GM23338 (cell line): Measurements from ENCODE around the gene XIRP2. TPM values are rescaled to one million over a fixed set of nuclear protein-coding genes. Genes with fewer than 3 reads are reported as not detected.

Source experiments
- ATAC-seq: fragments of 200-7000 bp; cut with Tn5 transposase; 3 replicates; pipeline ENCODE4 v1.9.1; 2020
- DNase-seq: peaks from one replicate; pipeline ENCODE4 v3.0.0-alpha.2; 2015; ENCODE audit warnings: low spot score
- H2AFZ ChIP-seq: fragments of 200-600 bp; sonication (generic); 2 replicates; pipeline ENCODE4 v1.8.0; 2016; ENCODE audit warnings: antibody characterized with exemption, mild to moderate bottlenecking, moderate library complexity
- H3F3A ChIP-seq: fragments of 200-600 bp; sonication (generic); replicated peaks from 2 replicates; pipeline ENCODE4 v1.8.0; 2017; ENCODE audit warnings: antibody characterized with exemption, mixed run types, low read depth
- H3K27ac ChIP-seq: fragments of 200-600 bp; sonication (generic); 2 replicates; pipeline ENCODE4 v1.6.1; 2016; ENCODE audit warnings: low read depth
- H3K27me3 ChIP-seq: fragments of 200-600 bp; sonication (generic); 2 replicates; pipeline ENCODE4 v1.8.0; 2016; ENCODE audit warnings: mild to moderate bottlenecking, mixed run types, moderate library complexity; ENCODE audit not compliant: insufficient read depth
- H3K36me3 ChIP-seq: fragments of 200-600 bp; sonication (generic); 2 replicates; pipeline ENCODE4 v1.8.0; 2016; ENCODE audit warnings: mild to moderate bottlenecking; ENCODE audit not compliant: insufficient read depth
- H3K4me1 ChIP-seq: fragments of 200-600 bp; sonication (generic); 2 replicates; pipeline ENCODE4 v1.8.0; 2016; ENCODE audit warnings: mild to moderate bottlenecking, moderate library complexity; ENCODE audit not compliant: insufficient read depth
- H3K4me2 ChIP-seq: fragments of 200-600 bp; sonication (generic); 2 replicates; pipeline ENCODE4 v1.7.1; 2017; ENCODE audit warnings: mixed run types
- H3K4me3 ChIP-seq: fragments of 200-600 bp; sonication (generic); 2 replicates; pipeline ENCODE4 v1.6.1; 2016; ENCODE audit warnings: mixed run types
- H3K79me2 ChIP-seq: fragments of 200-600 bp; sonication (generic); replicated peaks from 2 replicates; pipeline ENCODE4 v1.8.0; 2017; ENCODE audit warnings: mild to moderate bottlenecking; ENCODE audit not compliant: insufficient read depth
- H3K9me2 ChIP-seq: fragments of 200-600 bp; sonication (generic); 2 replicates; pipeline ENCODE4 v1.8.0; 2017; ENCODE audit not compliant: insufficient read depth
- H4K20me1 ChIP-seq: fragments of 200-600 bp; sonication (generic); replicated peaks from 2 replicates; pipeline ENCODE4 v1.8.0; 2017; ENCODE audit warnings: mild to moderate bottlenecking; ENCODE audit not compliant: insufficient read depth
- H3K27ac Mint-ChIP-seq: 2 replicates; pipeline ENCODE4 v1.8.0; 2020; ENCODE audit warnings: inconsistent platforms, mild to moderate bottlenecking, moderate library complexity, mixed read lengths
- H3K27me3 Mint-ChIP-seq: 3 replicates; pipeline ENCODE4 v1.8.0; 2022; ENCODE audit warnings: low read depth, mild to moderate bottlenecking, moderate library complexity, mixed read lengths, inconsistent platforms; ENCODE audit not compliant: insufficient read depth, poor library complexity
- H3K36me3 Mint-ChIP-seq: 3 replicates; pipeline ENCODE4 v1.8.0; 2021; ENCODE audit warnings: low read depth, mild to moderate bottlenecking, inconsistent platforms, moderate library complexity, mixed read lengths
- H3K4me1 Mint-ChIP-seq: 3 replicates; pipeline ENCODE4 v1.8.0; 2020; ENCODE audit warnings: mild to moderate bottlenecking, inconsistent platforms, mixed read lengths
- H3K4me3 Mint-ChIP-seq: 3 replicates; pipeline ENCODE4 v1.8.0; 2021; ENCODE audit warnings: moderate library complexity, mild to moderate bottlenecking, inconsistent platforms, mixed read lengths
- H3K9me3 Mint-ChIP-seq: 3 replicates; pipeline ENCODE4 v1.8.0; 2020; ENCODE audit warnings: moderate library complexity, mild to moderate bottlenecking, inconsistent platforms, mixed read lengths
- CREB1 ChIP-seq: fragments of 250-450 bp; sonication (Bioruptor Pico); IDR thresholded peaks from 2 replicates; pipeline ENCODE4 v1.5.0; 2020; ENCODE audit warnings: low read depth, mild to moderate bottlenecking, moderate library complexity
- EZH2 ChIP-seq: fragments of 200-600 bp; sonication (generic); IDR thresholded peaks from one replicate; pipeline ENCODE4 v1.8.0; 2017; ENCODE audit warnings: antibody characterized with exemption, mild to moderate bottlenecking, low read depth; ENCODE audit not compliant: unreplicated experiment
- EZH2phosphoT487 ChIP-seq: fragments of 200-600 bp; sonication (generic); IDR thresholded peaks from one replicate; pipeline ENCODE4 v1.8.1; 2018; ENCODE audit warnings: antibody characterized with exemption; ENCODE audit not compliant: unreplicated experiment
- NANOG ChIP-seq: IDR thresholded peaks from 2 replicates; pipeline ENCODE4 v1.6.1; 2016; ENCODE audit warnings: antibody characterized with exemption, borderline replicate concordance
- POLR2AphosphoS5 ChIP-seq: IDR thresholded peaks from 2 replicates; pipeline ENCODE4 v1.6.1; 2016; ENCODE audit warnings: antibody characterized with exemption, low read depth
- REST ChIP-seq: IDR thresholded peaks from one replicate; pipeline ENCODE4 v1.6.1; 2018; ENCODE audit warnings: antibody characterized with exemption; ENCODE audit not compliant: unreplicated experiment
- STAT1 ChIP-seq: IDR thresholded peaks from one replicate; pipeline ENCODE4 v1.6.1; 2016; ENCODE audit warnings: antibody characterized with exemption; ENCODE audit not compliant: unreplicated experiment
- ZNF114 ChIP-seq: fragments of 250-450 bp; sonication (Bioruptor Pico); IDR thresholded peaks from 2 replicates; pipeline ENCODE4 v1.5.0; 2020; ENCODE audit warnings: mild to moderate bottlenecking, moderate library complexity
- ZNF331 ChIP-seq: fragments of 250-450 bp; sonication (Bioruptor Pico); IDR thresholded peaks from 2 replicates; pipeline ENCODE4 v1.5.0; 2020; ENCODE audit warnings: low read depth, mild to moderate bottlenecking, moderate library complexity
- ZNF462 ChIP-seq: fragments of 250-450 bp; sonication (Bioruptor Pico); IDR thresholded peaks from 2 replicates; pipeline ENCODE4 v1.5.0; 2020; ENCODE audit warnings: mild to moderate bottlenecking, moderate library complexity
- long read RNA-seq: library from polyadenylated mRNA; unstranded; transcript quantifications from one replicate; pipeline ENCODE4 v2.0.0, GENCODE V29; 2020; ENCODE audit not compliant: unreplicated experiment
- polyA plus RNA-seq: library from polyadenylated mRNA; unstranded; fragments of >200 nt; fragmentation: Nextera tagmentation; extraction: Ambion mirVana; gene quantifications from 2 replicates; pipeline ENCODE4 v1.2.1, GENCODE V29; 2016
- total RNA-seq: library from RNA; depleted of rRNA; stranded (reverse); fragments of >200 nt; shearing (Covaris generic); gene quantifications from 2 replicates; pipeline ENCODE4 v1.2.3, GENCODE V29; 2014; rRNA removed
- TF ChIP-seq, protein P1 (sequence below), 2 experiments: fragments of 200-600 bp in 1 of 2; sonication (generic) in 1 of 2; conservative IDR thresholded peaks; 2 replicates each; pipeline versions ENCODE4 v1.5.1 to v1.6.1; 2016 to 2017; ENCODE audit warnings: antibody characterized with exemption in 2 of 2, low read depth in 2 of 2, mild to moderate bottlenecking in 2 of 2, moderate library complexity in 1 of 2
- TF ChIP-seq, protein P2 (sequence below): IDR thresholded peaks from 2 replicates; pipeline ENCODE4 v1.6.1; 2016; ENCODE audit warnings: antibody characterized with exemption

XIRP2 gene
- total RNA-seq, result 0.08 and 0.17 TPM in 2 replicates
- 0.10 and 0.31 TPM in 2 replicates for polyA plus RNA-seq
- long read RNA-seq, result 0 reads

DNA sequence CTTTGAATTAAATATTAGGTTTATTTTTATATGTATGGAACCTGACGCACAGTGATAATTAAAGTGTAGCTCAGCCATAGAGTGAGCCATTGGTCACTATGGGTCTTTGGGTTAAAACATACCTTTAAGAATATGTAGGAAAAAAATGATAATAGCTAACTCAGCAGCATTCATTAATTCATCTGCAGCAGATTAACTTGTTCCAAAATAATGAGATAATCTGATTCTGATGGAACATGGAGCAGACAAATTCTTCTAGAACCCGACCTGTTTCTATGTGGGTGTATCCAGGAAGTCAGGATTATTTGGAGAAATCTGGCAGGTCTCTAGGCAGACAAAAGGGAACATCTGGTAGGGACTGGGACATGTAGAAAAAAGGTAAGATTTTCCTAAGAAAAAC is at the start of gene XIRP2:
Gene XIRP2, plus strand, starts transcription at position 301 of the 400 bp plus-strand sequence. CDS start 15,003 bp downstream, outside the sequence.
- H3K9me3 Mint-ChIP-seq, result no peaks in the 10 kb centered on the region
- no peak for TF ChIP-seq STAT1
- TF ChIP-seq REST, result no peak
- TF ChIP-seq POLR2AphosphoS5, result no peak
- TF ChIP-seq EZH2phosphoT487, result no peak
- no peak for TF ChIP-seq ZNF331 (CRISPR knock-in tag)
- TF ChIP-seq ZNF462 (CRISPR knock-in tag), result no peak
- TF ChIP-seq, protein P1, sequence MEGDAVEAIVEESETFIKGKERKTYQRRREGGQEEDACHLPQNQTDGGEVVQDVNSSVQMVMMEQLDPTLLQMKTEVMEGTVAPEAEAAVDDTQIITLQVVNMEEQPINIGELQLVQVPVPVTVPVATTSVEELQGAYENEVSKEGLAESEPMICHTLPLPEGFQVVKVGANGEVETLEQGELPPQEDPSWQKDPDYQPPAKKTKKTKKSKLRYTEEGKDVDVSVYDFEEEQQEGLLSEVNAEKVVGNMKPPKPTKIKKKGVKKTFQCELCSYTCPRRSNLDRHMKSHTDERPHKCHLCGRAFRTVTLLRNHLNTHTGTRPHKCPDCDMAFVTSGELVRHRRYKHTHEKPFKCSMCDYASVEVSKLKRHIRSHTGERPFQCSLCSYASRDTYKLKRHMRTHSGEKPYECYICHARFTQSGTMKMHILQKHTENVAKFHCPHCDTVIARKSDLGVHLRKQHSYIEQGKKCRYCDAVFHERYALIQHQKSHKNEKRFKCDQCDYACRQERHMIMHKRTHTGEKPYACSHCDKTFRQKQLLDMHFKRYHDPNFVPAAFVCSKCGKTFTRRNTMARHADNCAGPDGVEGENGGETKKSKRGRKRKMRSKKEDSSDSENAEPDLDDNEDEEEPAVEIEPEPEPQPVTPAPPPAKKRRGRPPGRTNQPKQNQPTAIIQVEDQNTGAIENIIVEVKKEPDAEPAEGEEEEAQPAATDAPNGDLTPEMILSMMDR (conservative IDR thresholded peaks at IDR 0.05; ENCODE audit: low read depth in 2 of 2), result no peak
- no peak for TF ChIP-seq NANOG
- TF ChIP-seq, protein P2, sequence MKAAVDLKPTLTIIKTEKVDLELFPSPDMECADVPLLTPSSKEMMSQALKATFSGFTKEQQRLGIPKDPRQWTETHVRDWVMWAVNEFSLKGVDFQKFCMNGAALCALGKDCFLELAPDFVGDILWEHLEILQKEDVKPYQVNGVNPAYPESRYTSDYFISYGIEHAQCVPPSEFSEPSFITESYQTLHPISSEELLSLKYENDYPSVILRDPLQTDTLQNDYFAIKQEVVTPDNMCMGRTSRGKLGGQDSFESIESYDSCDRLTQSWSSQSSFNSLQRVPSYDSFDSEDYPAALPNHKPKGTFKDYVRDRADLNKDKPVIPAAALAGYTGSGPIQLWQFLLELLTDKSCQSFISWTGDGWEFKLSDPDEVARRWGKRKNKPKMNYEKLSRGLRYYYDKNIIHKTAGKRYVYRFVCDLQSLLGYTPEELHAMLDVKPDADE, result no peak
- no peak for TF ChIP-seq CREB1 (CRISPR knock-in tag)
- TF ChIP-seq ZNF114, result no peak
- TF ChIP-seq EZH2, result no peak
- H3K4me1 Mint-ChIP-seq, result peaks cover 18% of the 10 kb centered on the region
- H3K4me1 ChIP-seq, result no peaks in the 10 kb centered on the region
- no peaks in the 10 kb centered on the region for H3K36me3 Mint-ChIP-seq
- no peak for ATAC-seq
- no peak within 1 kb of the TSS for H3K4me3 Mint-ChIP-seq
- no peaks in the 10 kb centered on the region for H4K20me1 ChIP-seq
- no peak within 1 kb of the TSS for H2AFZ ChIP-seq
- H3K27ac Mint-ChIP-seq, result no peak within 1 kb of the TSS
- H3K9me2 ChIP-seq, result no peaks in the 10 kb centered on the region
- H3K4me3 ChIP-seq, result no peak within 1 kb of the TSS
- no peaks in the 10 kb centered on the region for H3F3A ChIP-seq
- H3K79me2 ChIP-seq, result no peaks in the 10 kb centered on the region
- H3K27me3 ChIP-seq, result no peaks in the 10 kb centered on the region
- no peak for DNase-seq
- H3K36me3 ChIP-seq, result no peaks in the 10 kb centered on the region
- no peak within 1 kb of the TSS for H3K4me2 ChIP-seq
- no peak within 1 kb of the TSS for H3K27ac ChIP-seq
- peaks cover 1% of the 10 kb centered on the region for H3K27me3 Mint-ChIP-seq
